HepG2 (cell line): Measurements from ENCODE around the gene TEX48. TPM values are rescaled to one million over a fixed set of nuclear protein-coding genes. Genes with fewer than 3 reads are reported as not detected.

ENCODE experiments used
- ATAC-seq: fragments of 200-7000 bp; cut with Tn5 transposase; 3 replicates; pipeline ENCODE4 v1.9.1; 2020; ENCODE audit warnings: mild to moderate bottlenecking, moderate library complexity
- BruUV-seq: library from RNA; stranded (reverse); fragments of 400-500 nt; replicated peaks from 2 replicates; lab custom pipeline; 2021; lab: Mats Ljungman, UMichigan
- CTCF ChIA-PET: fragments of 300-600 bp; formaldehyde crosslinking; extraction: SDS; loops from one replicate; lab custom pipeline; 2021; ENCODE audit warnings: low total read pairs, inconsistent platforms, low intra/inter-chr PET ratio; lab: Yijun Ruan, JAX
- POLR2A ChIA-PET: fragments of 350-600 bp; sonication (Branson Sonifier 250); formaldehyde crosslinking; loops from one replicate; lab custom pipeline; 2020; ENCODE audit warnings: antibody characterized with exemption, inconsistent platforms; lab: Yijun Ruan, JAX
- DNase-seq: peaks from one replicate; pipeline ENCODE4 v3.0.0-alpha.2; 2015; ENCODE audit warnings: low spot score
- FAIRE-seq: peaks from 3 replicates; lab custom pipeline; 2011; peaks lifted over from hg19 to GRCh38; lab: Jason Lieb, UNC
- H2AFZ ChIP-seq: one replicate; pipeline ENCODE4 v1.6.1; 2011; ENCODE audit warnings: low read length, inconsistent platforms
- H3K27ac ChIP-seq: fragments of 300-600 bp; 3 replicates; pipeline ENCODE4 v1.8.0; 2011; ENCODE audit warnings: mixed run types, mild to moderate bottlenecking, mixed read lengths, low read length, inconsistent platforms; ENCODE audit not compliant: insufficient read depth; ENCODE audit errors: extremely low read length
- H3K27me3 ChIP-seq, 2 experiments: fragments of 200-600 bp in 1 of 2; 2 replicates in 1 of 2; 3 replicates in 1 of 2; pipeline versions ENCODE4 v1.6.0 to v1.8.0; 2011; ENCODE audit warnings: low read length in 2 of 2, mild to moderate bottlenecking in 2 of 2, moderate library complexity in 2 of 2, inconsistent platforms in 1 of 2; ENCODE audit not compliant: insufficient read depth in 2 of 2, control insufficient read depth in 1 of 2
- H3K36me3 ChIP-seq, 2 experiments: fragments of 200-600 bp in 1 of 2; replicated peaks in 1 of 2; 2 replicates in 1 of 2; 3 replicates in 1 of 2; pipeline versions ENCODE4 v1.5.1 to v1.8.0; 2011; ENCODE audit warnings: low read length in 2 of 2, inconsistent platforms in 1 of 2; ENCODE audit not compliant: insufficient read depth in 2 of 2, control insufficient read depth in 1 of 2
- H3K4me1 ChIP-seq: 2 replicates; pipeline ENCODE4 v1.5.1; 2012; ENCODE audit warnings: low read length, inconsistent platforms; ENCODE audit not compliant: insufficient read depth
- H3K4me2 ChIP-seq: 2 replicates; pipeline ENCODE4 v1.6.0; 2011; ENCODE audit warnings: low read depth, low read length, inconsistent platforms
- H3K4me3 ChIP-seq, 3 experiments: fragments of 200-600 bp in 1 of 3; sonication (generic), shearing (Covaris generic) in 1 of 3; replicated peaks in 1 of 3; 2 replicates each; pipeline ENCODE4 v1.5.1; 2011 to 2016; ENCODE audit warnings: low read length in 3 of 3, inconsistent platforms in 2 of 3, low read depth in 2 of 3, mild to moderate bottlenecking in 2 of 3, control low read depth in 1 of 3, mixed read lengths in 1 of 3; ENCODE audit not compliant: insufficient read depth in 1 of 3
- H3K79me2 ChIP-seq: one replicate; pipeline ENCODE4 v1.6.1; 2011; ENCODE audit warnings: low read length, inconsistent platforms; ENCODE audit not compliant: insufficient read depth
- H3K9ac ChIP-seq: 2 replicates; pipeline ENCODE4 v1.6.0; 2011; ENCODE audit warnings: mild to moderate bottlenecking, low read depth, low read length, inconsistent platforms; ENCODE audit not compliant: insufficient read depth
- H3K9me3 ChIP-seq: 2 replicates; pipeline ENCODE4 v1.5.1; 2012; ENCODE audit warnings: mild to moderate bottlenecking, low read length
- H4K20me1 ChIP-seq: 2 replicates; pipeline ENCODE4 v1.6.0; 2011; ENCODE audit warnings: inconsistent platforms, mild to moderate bottlenecking, low read length, moderate library complexity; ENCODE audit not compliant: insufficient read depth
- ARID5B ChIP-seq: IDR thresholded peaks from 2 replicates; pipeline ENCODE4 v1.4.0; 2020; ENCODE audit warnings: mild to moderate bottlenecking, missing genetic modification reagents
- EED ChIP-seq: sonication (generic); formaldehyde crosslinking; IDR thresholded peaks from 2 replicates; pipeline ENCODE4 v1.5.0; 2020; ENCODE audit warnings: mild to moderate bottlenecking, missing genetic modification reagents
- EZH2 ChIP-seq: conservative IDR thresholded peaks from 2 replicates; pipeline ENCODE4 v1.6.1; 2012; ENCODE audit warnings: mild to moderate bottlenecking, low read depth, low read length, moderate library complexity
- GABPB1 ChIP-seq: IDR thresholded peaks from 2 replicates; pipeline ENCODE4 v1.6.1; 2016; ENCODE audit warnings: mild to moderate bottlenecking, missing genetic modification reagents, moderate library complexity, missing compliant biosample characterization
- GLMP ChIP-seq: sonication (generic); formaldehyde crosslinking; IDR thresholded peaks from 2 replicates; pipeline ENCODE4 v1.9.0; 2021; ENCODE audit warnings: missing genetic modification reagents, mild to moderate bottlenecking, borderline replicate concordance
- HIC2 ChIP-seq: sonication (generic); formaldehyde crosslinking; IDR thresholded peaks from 2 replicates; pipeline ENCODE4 v1.9.0; 2022; ENCODE audit warnings: low read depth, missing genetic modification reagents
- KMT2A ChIP-seq: sonication (generic); formaldehyde crosslinking; IDR thresholded peaks from 2 replicates; pipeline ENCODE4 v1.4.0; 2020; ENCODE audit warnings: missing genetic modification reagents
- PCBP1 ChIP-seq: fragments of 200-400 bp; formaldehyde crosslinking; IDR thresholded peaks from 2 replicates; pipeline ENCODE4 v1.6.1; 2017; ENCODE audit warnings: mild to moderate bottlenecking, low read depth, low read length, borderline replicate concordance
- PHF21A ChIP-seq: sonication (generic); formaldehyde crosslinking; IDR thresholded peaks from 2 replicates; pipeline ENCODE4 v1.5.0; 2020; ENCODE audit warnings: mild to moderate bottlenecking, missing genetic modification reagents
- PPARG ChIP-seq: conservative IDR thresholded peaks from 2 replicates; pipeline ENCODE4 v1.6.1; 2016; ENCODE audit warnings: missing biosample characterization, missing genetic modification reagents
- PTBP1 ChIP-seq: fragments of 200-400 bp; formaldehyde crosslinking; IDR thresholded peaks from 2 replicates; pipeline ENCODE4 v1.6.1; 2018; ENCODE audit warnings: low read length, low read depth; ENCODE audit not compliant: poor library complexity, severe bottlenecking
- TAF1 ChIP-seq: sonication (generic); formaldehyde crosslinking; IDR thresholded peaks from 2 replicates; pipeline ENCODE4 v1.4.0; 2020; ENCODE audit warnings: missing genetic modification reagents
- TCF12 ChIP-seq, 2 experiments: fragments of 450-650 bp in 1 of 2; sonication (generic) in 1 of 2; formaldehyde crosslinking in 1 of 2; IDR thresholded peaks; 2 replicates each; pipeline versions ENCODE4 v1.6.1 to v1.8.0; 2017 to 2022; ENCODE audit warnings: antibody characterized with exemption in 1 of 2, mild to moderate bottlenecking in 1 of 2, missing genetic modification reagents in 1 of 2, moderate library complexity in 1 of 2
- TOE1 ChIP-seq: sonication (generic); formaldehyde crosslinking; IDR thresholded peaks from 2 replicates; pipeline ENCODE4 v1.4.0; 2020; ENCODE audit warnings: mild to moderate bottlenecking, missing genetic modification reagents
- ZNF562 ChIP-seq: sonication (generic); formaldehyde crosslinking; IDR thresholded peaks from 2 replicates; pipeline ENCODE4 v1.8.0; 2022; ENCODE audit warnings: missing genetic modification reagents, borderline replicate concordance
- ZNF570 ChIP-seq: sonication (generic); formaldehyde crosslinking; IDR thresholded peaks from 2 replicates; pipeline ENCODE4 v1.4.0; 2020; ENCODE audit warnings: mild to moderate bottlenecking, missing genetic modification reagents, borderline replicate concordance
- ZNF768 ChIP-seq: sonication (generic); formaldehyde crosslinking; IDR thresholded peaks from 2 replicates; pipeline ENCODE4 v1.4.0; 2020; ENCODE audit warnings: missing genetic modification reagents
- ZNF792 ChIP-seq: IDR thresholded peaks from 2 replicates; pipeline ENCODE4 v1.6.1; 2016
- ZNF891 ChIP-seq: sonication (generic); formaldehyde crosslinking; IDR thresholded peaks from 2 replicates; pipeline ENCODE4 v1.5.0; 2020; ENCODE audit warnings: mild to moderate bottlenecking, missing genetic modification reagents
- ZSCAN25 ChIP-seq: sonication (generic); formaldehyde crosslinking; IDR thresholded peaks from 2 replicates; pipeline ENCODE4 v1.8.0; 2022; ENCODE audit warnings: mild to moderate bottlenecking, missing genetic modification reagents
- in situ Hi-C: cut with HindIII; loops from 2 replicates; pipeline ENCODE4 v1.10.0; 2017; ENCODE audit warnings: low pct_unique_long_range_greater_than_20kb; ENCODE audit not compliant: extremely low pct_ligation_motif_present
- intact Hi-C: fragments of 100-400 bp; cut with micrococcal nuclease; formaldehyde crosslinking; loops from one replicate; pipeline ENCODE4 v1.10.0; 2022; ENCODE audit not compliant: unreplicated experiment
- polyA plus RNA-seq, 8 experiments: library from polyadenylated mRNA; depleted of rRNA in 3 of 8; stranded (reverse) in 7 of 8; unstranded in 1 of 8; fragments of >200 nt; fragmentation: Illumina TruSeq in 4 of 8; extraction: Trizol in 4 of 8; gene quantifications; 2 replicates each; pipeline versions ENCODE4 v1.2.1 to v1.2.3, GENCODE V29; 2011 to 2016; ENCODE audit warnings: low read depth in 4 of 8, missing spikeins in 1 of 8, mixed read lengths in 1 of 8; ENCODE audit not compliant: insufficient read depth in 1 of 8
- total RNA-seq, 5 experiments: library from RNA; depleted of rRNA; stranded (reverse); fragments of >200 nt; fragmentation: Illumina TruSeq; extraction: Trizol; gene quantifications; 2 replicates each; pipeline ENCODE4 v1.2.3, GENCODE V29; 2016; ENCODE audit warnings: low read depth in 1 of 5

TEX48 gene
- total and polyA plus RNA-seq, 2 of the 13 experiments (the other 11 are each of a cell fraction or from before 2014, with no cell fraction given): not detected

- no peaks in the 10 kb centered on the region for H3K9me3 ChIP-seq
- FAIRE-seq (no peak), ATAC-seq (no peak)
- H3K4me1 ChIP-seq: no peaks in the 10 kb centered on the region
- no peak overlapping the region for H3K27ac ChIP-seq
- H3K36me3 ChIP-seq: no peaks in the 10 kb centered on the region
- H3K9ac ChIP-seq: no peak overlapping the region
- no peaks in the 10 kb centered on the region for H4K20me1 ChIP-seq
- intact Hi-C loops: no loop called here
- no peak overlapping the region for H2AFZ ChIP-seq
- BruUV-seq: no TSS peak
- no peaks in the 10 kb centered on the region for H3K79me2 ChIP-seq
- CTCF ChIA-PET: no interaction called here
- H3K4me2 ChIP-seq: no peak overlapping the region
- TF ChIP-seq ZNF891 (CRISPR knock-in tag): no peak
- no peak for TF ChIP-seq TCF12 (IDR thresholded peaks at IDR 0.05)
- TF ChIP-seq TCF12 (CRISPR knock-in tag; IDR thresholded peaks at IDR 0.05): no peak
- TF ChIP-seq EED (CRISPR knock-in tag): no peak
- no peak for TF ChIP-seq ZNF562 (CRISPR knock-in tag)
- no peak for TF ChIP-seq PPARG (CRISPR knock-in tag)
- TF ChIP-seq ARID5B (CRISPR knock-in tag): no peak
- no peak for TF ChIP-seq PHF21A (CRISPR knock-in tag)
- no peak for TF ChIP-seq HIC2 (CRISPR knock-in tag)
- no peak for TF ChIP-seq ZNF792 (CRISPR knock-in tag)
- no peak for TF ChIP-seq ZNF570
- TF ChIP-seq TAF1 (CRISPR knock-in tag): no peak
- TF ChIP-seq GABPB1 (CRISPR knock-in tag): no peak
- no peak for TF ChIP-seq EZH2
- no peak for TF ChIP-seq PTBP1
- TF ChIP-seq ZSCAN25 (CRISPR knock-in tag): no peak
- no peak for TF ChIP-seq ZNF768 (CRISPR knock-in tag)
- no peak for TF ChIP-seq PCBP1
- no peak for TF ChIP-seq TOE1
- TF ChIP-seq KMT2A (CRISPR knock-in tag): no peak
- TF ChIP-seq GLMP (CRISPR knock-in tag): no peak
- TF ChIP-seq, all 625 proteins: peak for 0
- peaks cover 0 to 15% of the 10 kb centered on the region in 2 experiments; a peak in 2 of 5 replicates for H3K27me3 ChIP-seq
- POLR2A ChIA-PET: no interaction called here
- no peak for DNase-seq
- in situ Hi-C loops: no loop called here
- H3K4me3 ChIP-seq: no peak overlapping the region
These were observed 20.0 kb upstream of the TEX48 start for GRCh38 chr9:114701988-114702387.
